Dermis microvascular lymphatic vessel endothelial cell (primary cell): ENCODE results near the gene CFB. TPM values are rescaled to one million over a fixed set of nuclear protein-coding genes. Genes with fewer than 3 reads are reported as not detected.
"Not testable (repeated sequence)": the region's sequence is repeated elsewhere in the genome, so short reads cannot be mapped to it uniquely, and the experiment has no call there.

Experiments used
- DNase-seq, 2 donors: peaks; one replicate each; pipeline versions ENCODE4 v3.0.0 to v3.0.0-alpha.2; 2010; ENCODE audit warnings: low read depth in 2 of 2
- total RNA-seq: library from RNA; depleted of rRNA; stranded (reverse); fragments of >200 nt; gene quantifications from 2 replicates; pipeline ENCODE4 v1.2.1, GENCODE V29; 2014

The CFB gene
- total RNA-seq, 1 donor from 2014 or later, result 0.13 TPM

- DNase-seq, result no peak
These were observed 24.8 kb downstream of the CFB start for GRCh38 chr6:31970604-31971271.

DNA sequence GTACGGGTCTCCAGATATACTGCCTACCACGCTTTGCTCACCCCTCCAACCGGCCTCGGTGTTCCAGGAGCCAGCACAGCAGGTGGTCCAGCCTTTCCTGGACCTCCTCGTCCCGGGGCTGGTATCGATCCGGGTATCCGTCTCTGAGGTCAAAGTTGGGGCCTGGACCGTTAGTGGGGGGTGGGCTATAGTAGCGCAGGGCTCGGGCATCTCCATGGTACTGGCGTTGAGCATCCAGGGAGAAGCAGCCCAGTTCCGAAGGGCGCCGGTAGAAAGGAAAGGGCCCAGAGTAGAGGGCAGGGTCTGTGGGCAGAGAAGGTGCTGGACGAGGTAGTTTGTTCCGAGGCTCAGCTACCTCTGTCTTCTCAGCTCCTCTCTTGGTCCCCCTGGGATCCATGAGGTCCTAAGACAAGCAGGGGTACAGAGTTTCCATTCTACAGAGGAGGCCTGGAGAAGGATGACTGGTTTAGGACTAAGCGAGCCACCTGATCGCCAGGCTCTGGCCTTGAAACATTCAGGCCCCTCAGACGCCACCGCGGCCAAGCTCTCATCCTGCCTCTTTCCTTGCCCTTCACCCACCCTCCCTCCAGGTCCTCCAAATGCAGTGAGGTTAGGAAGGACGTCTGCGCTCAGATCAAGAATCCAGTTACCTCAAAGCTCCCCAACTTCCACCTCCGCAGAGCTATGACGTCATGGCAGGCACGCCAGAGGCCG lies 25.5 kb downstream of the CFB start:
- DNase-seq, result no peak

- DNase-seq, result peak; percentile 98 to 99
These were observed 26.3 kb downstream of the CFB start, which contains the start of gene DXO for GRCh38 chr6:31971993-31972708. Gene DXO (minus strand): TSS chr6:31972138. CDS start chr6:31971675, 463 bp downstream.

- peak; percentile 23 to 40 for DNase-seq
These were observed 26.9 kb downstream of the CFB start for GRCh38 chr6:31972709-31973350.

- DNase-seq, result not testable (repeated sequence)
These were observed 30.2 kb downstream of the CFB start for GRCh38 chr6:31976065-31976464.

- DNase-seq, result no peak
These were observed 32.0 kb downstream of the CFB start for GRCh38 chr6:31977816-31978431.

GRCh38 chr6:31978831-31979230 lies 32.9 kb downstream of the CFB start:
- DNase-seq, result no peak

DNA sequence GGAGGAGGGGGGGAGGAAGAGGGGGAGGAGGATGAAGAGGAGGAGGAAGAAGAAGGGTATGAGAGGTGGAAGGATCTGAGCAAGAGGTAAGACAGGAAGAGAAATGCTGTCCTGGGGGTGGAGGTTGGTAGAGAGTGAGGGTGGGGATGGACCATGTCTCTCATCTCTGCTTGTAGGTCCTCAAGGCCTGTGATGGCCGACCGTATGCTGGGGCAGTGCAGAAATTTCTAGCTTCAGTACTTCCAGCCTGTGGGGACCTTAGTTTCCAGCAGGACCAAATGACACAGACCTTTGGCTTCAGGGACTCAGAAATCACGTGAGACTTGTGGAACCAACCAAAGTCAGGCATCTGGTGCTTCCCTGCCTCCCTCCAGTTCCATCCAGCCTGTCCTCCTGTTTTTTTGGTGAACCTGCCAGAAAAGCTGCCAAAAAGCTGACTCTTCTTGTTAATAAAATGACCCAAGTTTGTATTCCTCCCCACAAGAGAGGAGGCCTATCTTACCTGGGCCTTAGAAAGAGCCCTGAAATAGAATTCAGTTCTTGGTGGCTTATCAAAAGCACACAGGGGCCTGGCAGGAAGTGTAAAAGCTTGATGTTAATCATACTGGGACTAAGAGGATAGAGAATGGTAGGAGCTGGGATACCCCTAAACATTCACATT lies 33.5 kb downstream of the CFB start:
- no peak for DNase-seq

- DNase-seq, result not testable (repeated sequence)
These were observed 34.4 kb downstream of the CFB start for GRCh38 chr6:31980195-31980876.

GRCh38 chr6:31980998-31981397 lies 35.1 kb downstream of the CFB start:
- DNase-seq, result not testable (repeated sequence)

GRCh38 chr6:31981744-31982143 lies 35.8 kb downstream of the CFB start, which contains the start of gene C4A:
Gene C4A (plus strand): TSS chr6:31982057. CDS start chr6:31982108, 51 bp downstream.
- DNase-seq, result not testable (repeated sequence)

DNA sequence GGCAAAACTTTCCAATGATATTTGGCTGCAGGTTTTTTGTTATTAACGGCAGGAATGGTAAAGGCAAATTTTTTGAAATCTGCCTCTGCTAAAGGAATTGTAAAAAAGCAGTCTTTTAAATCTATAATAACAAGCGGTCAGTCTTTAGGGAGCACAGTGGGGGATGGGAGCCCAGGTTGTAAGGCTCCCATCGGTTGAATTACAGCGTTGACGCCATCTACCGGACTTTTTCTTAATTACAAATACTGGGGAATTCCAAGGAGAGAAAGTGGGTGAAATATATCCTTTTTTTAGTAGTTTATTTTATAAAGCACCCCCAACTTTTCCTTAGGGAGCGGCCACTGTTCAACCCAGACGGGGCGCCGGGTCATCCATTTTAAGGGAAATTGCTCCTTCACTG lies 43.5 kb downstream of the CFB start:
- not testable (repeated sequence) for DNase-seq

GRCh38 chr6:31994421-31994820 lies 48.5 kb downstream of the CFB start:
- not testable (repeated sequence) for DNase-seq

- DNase-seq, result not testable (repeated sequence)
These were observed 50.5 kb downstream of the CFB start for GRCh38 chr6:31996385-31996784.

Other genes starting within 250 kb of the CFB start
- 43.8 and 59.8 TPM in 2 replicates for gene ABHD16A, start 242.8 kb upstream of the CFB start, total RNA-seq
- gene LY6G6F, start 239.2 kb upstream of the CFB start, total RNA-seq, result not detected in 2 replicates
- gene LY6G6D, start 230.7 kb upstream of the CFB start, total RNA-seq, result not detected in 2 replicates
- gene LY6G6C, start 224.3 kb upstream of the CFB start, total RNA-seq, result not detected in 2 replicates
- not detected in 2 replicates for gene MPIG6B, start 222.7 kb upstream of the CFB start, total RNA-seq
- gene DDAH2, start 216.8 kb upstream of the CFB start, total RNA-seq, result 108 and 125 TPM in 2 replicates
- gene CLIC1, start 209.6 kb upstream of the CFB start, total RNA-seq, result 464 and 694 TPM in 2 replicates
- gene MSH5, start 206.1 kb upstream of the CFB start, total RNA-seq, result 2.8 and 4.5 TPM in 2 replicates
- gene SAPCD1, start 183.4 kb upstream of the CFB start, total RNA-seq, result 2.0 and 3.3 TPM in 2 replicates
- under 0.01 and 0.13 TPM in 2 replicates for gene VWA7, start 168.8 kb upstream of the CFB start, total RNA-seq
- gene VARS1, start 150.3 kb upstream of the CFB start, total RNA-seq, result 48.1 and 53.7 TPM in 2 replicates
- gene LSM2, start 139.1 kb upstream of the CFB start, total RNA-seq, result 29.5 and 39.2 TPM in 2 replicates
- gene HSPA1L, start 130.8 kb upstream of the CFB start, total RNA-seq, result 1.2 and 1.4 TPM in 2 replicates
- 67.4 and 81.8 TPM in 2 replicates for gene HSPA1A, start 130.6 kb upstream of the CFB start, total RNA-seq
- 27.6 and 37.1 TPM in 2 replicates for gene HSPA1B, start 118.4 kb upstream of the CFB start, total RNA-seq
- gene NEU1, start 83.3 kb upstream of the CFB start, total RNA-seq, result 50.2 and 73.0 TPM in 2 replicates
- under 0.01 TPM in 2 replicates for gene SLC44A4, start 67.1 kb upstream of the CFB start, total RNA-seq
- gene EHMT2, start 48.4 kb upstream of the CFB start, total RNA-seq, result 25.9 and 37.4 TPM in 2 replicates
- 2.2 and 3.0 TPM in 2 replicates for gene ZBTB12, start 44.0 kb upstream of the CFB start, total RNA-seq
- gene C2, start 18.4 kb upstream of the CFB start, total RNA-seq, result 0.13 TPM in 1 of 2 replicates, not detected in the other
- 58.3 and 77.6 TPM in 2 replicates for gene NELFE, start 12.9 kb downstream of the CFB start, total RNA-seq
- 25.4 and 33.5 TPM in 2 replicates for gene SKIC2, start 13.1 kb downstream of the CFB start, total RNA-seq
- gene DXO, start 26.0 kb downstream of the CFB start, total RNA-seq, result 6.4 and 8.0 TPM in 2 replicates
- 0.90 and 1.4 TPM in 2 replicates for gene C4A, start 36.0 kb downstream of the CFB start, total RNA-seq
- 0.38 and 0.77 TPM in 2 replicates for gene C4B, start 68.7 kb downstream of the CFB start, total RNA-seq
- not detected in 2 replicates for gene CYP21A2, start 92.3 kb downstream of the CFB start, total RNA-seq
- gene TNXB, start 163.2 kb downstream of the CFB start, total RNA-seq, result 0.90 and 1.8 TPM in 2 replicates
- gene ATF6B, start 182.2 kb downstream of the CFB start, total RNA-seq, result 9.5 and 17.7 TPM in 2 replicates
- gene FKBPL, start 184.2 kb downstream of the CFB start, total RNA-seq, result 4.9 and 5.8 TPM in 2 replicates
- gene PRRT1, start 205.8 kb downstream of the CFB start, total RNA-seq, result under 0.01 TPM in 2 replicates
- gene PPT2, start 208.0 kb downstream of the CFB start, total RNA-seq, result 27.2 and 50.1 TPM in 2 replicates
- gene EGFL8, start 218.5 kb downstream of the CFB start, total RNA-seq, result 0.64 and 2.3 TPM in 2 replicates
- 5.6 and 13.4 TPM in 2 replicates for gene AGPAT1, start 230.0 kb downstream of the CFB start, total RNA-seq
- 44.4 and 53.6 TPM in 2 replicates for gene RNF5, start 232.3 kb downstream of the CFB start, total RNA-seq
- 0.38 and 0.39 TPM in 2 replicates for gene AGER, start 238.2 kb downstream of the CFB start, total RNA-seq
- 37.2 and 46.8 TPM in 2 replicates for gene PBX2, start 244.1 kb downstream of the CFB start, total RNA-seq
- gene GPSM3, start 246.5 kb downstream of the CFB start, total RNA-seq, result 6.9 and 9.0 TPM in 2 replicates